Endodermal cell (in vitro differentiated cells): ENCODE measurements around the gene EGFL8. TPM values are rescaled to one million over a fixed set of nuclear protein-coding genes. Genes with fewer than 3 reads are reported as not detected.

Source experiments
- DNase-seq: peaks from one replicate; pipeline ENCODE4 v3.0.0-alpha.2; 2017
- H3K27ac ChIP-seq: 2 replicates; pipeline ENCODE4 v1.5.1; 2013; ENCODE audit warnings: mild to moderate bottlenecking, low read depth, low read length, moderate library complexity
- H3K27me3 ChIP-seq: 2 replicates; pipeline ENCODE4 v1.6.1; 2013; ENCODE audit warnings: mild to moderate bottlenecking, low read length, moderate library complexity; ENCODE audit not compliant: insufficient read depth, control insufficient read depth, poor library complexity, severe bottlenecking
- H3K36me3 ChIP-seq: 2 replicates; pipeline ENCODE4 v1.7.0; 2013; ENCODE audit warnings: mild to moderate bottlenecking, low read length, moderate library complexity; ENCODE audit not compliant: control insufficient read depth, insufficient read depth
- H3K4me1 ChIP-seq: one replicate; pipeline ENCODE4 v1.7.0; 2013; ENCODE audit warnings: low read length; ENCODE audit not compliant: control insufficient read depth, insufficient read depth
- H3K4me3 ChIP-seq: 2 replicates; pipeline ENCODE4 v1.5.1; 2013; ENCODE audit warnings: mild to moderate bottlenecking, low read length, moderate library complexity
- H3K9ac ChIP-seq: 2 replicates; pipeline ENCODE4 v1.6.1; 2013; ENCODE audit warnings: mild to moderate bottlenecking, low read length, moderate library complexity; ENCODE audit not compliant: poor library complexity, severe bottlenecking; ENCODE audit errors: extremely low read depth
- H3K9me3 ChIP-seq: 2 replicates; pipeline ENCODE4 v1.6.1; 2013; ENCODE audit warnings: mild to moderate bottlenecking, low read length, moderate library complexity; ENCODE audit not compliant: control insufficient read depth
- H3K27ac Mint-ChIP-seq: 2 replicates; pipeline ENCODE4 v1.8.0; 2020; ENCODE audit warnings: mixed read lengths
- H3K27me3 Mint-ChIP-seq: 2 replicates; pipeline ENCODE4 v1.8.0; 2021; ENCODE audit warnings: mild to moderate bottlenecking, mixed read lengths; ENCODE audit not compliant: insufficient read depth
- H3K36me3 Mint-ChIP-seq: 2 replicates; pipeline ENCODE4 v1.8.0; 2020; ENCODE audit warnings: low read depth, mixed read lengths
- H3K4me1 Mint-ChIP-seq: 2 replicates; pipeline ENCODE4 v1.8.0; 2020; ENCODE audit warnings: mixed read lengths
- H3K4me3 Mint-ChIP-seq: 2 replicates; pipeline ENCODE4 v1.8.0; 2020; ENCODE audit warnings: mild to moderate bottlenecking, moderate library complexity, mixed read lengths
- H3K9me3 Mint-ChIP-seq: 2 replicates; pipeline ENCODE4 v1.8.0; 2020; ENCODE audit warnings: mild to moderate bottlenecking, mixed read lengths
- WGBS, 2 experiments: methylation state at CpG; one replicate each; pipeline versions ENCODE4 v1.1.5 to v1.1.7; 2013; ENCODE audit warnings: missing lambda C conversion rate in 2 of 2, mixed read lengths in 1 of 2; ENCODE audit not compliant: insufficient coverage in 1 of 2, insufficient read length in 1 of 2; 5-methylcytosine and 5-hydroxymethylcytosine counted together
- total RNA-seq, 2 donors: library from RNA; stranded (reverse); fragmentation: NEBNext Ultra II Directional in 1 of 2; extraction: Animal tissue kit (Norgen Biotek cat#: 25700) in 1 of 2; gene quantifications; 2 replicates in 1 of 2; 3 replicates in 1 of 2; pipeline ENCODE4 v1.2.1, GENCODE V29; 2021
- TF ChIP-seq, protein P1 (sequence below): fragments of 200-600 bp; sonication (generic); conservative IDR thresholded peaks from 2 replicates; pipeline ENCODE4 v1.5.0; 2021; ENCODE audit warnings: antibody characterized with exemption, mild to moderate bottlenecking

The EGFL8 gene
- total RNA-seq, 2 donors from 2014 or later = 27.9 to 39.6 TPM

- Mint-ChIP-seq H3K36me3 (no peaks in the 10 kb centered on the region), H3K4me1 (peaks cover 20% of the 10 kb centered on the region), H3K9me3 (no peaks in the 10 kb centered on the region), H3K27me3 (peaks cover 8% of the 10 kb centered on the region), H3K4me3 (peak overlapping the region; percentile 87), H3K27ac (peak overlapping the region; percentile 100)
- no peaks in the 10 kb centered on the region for H3K36me3 ChIP-seq
- peak overlapping the region; percentile 100 for H3K27ac ChIP-seq
- WGBS, 2 experiments = 0 to 1% methylated on average over 22 to 57 of the region's 58 CpGs
- DNase-seq = peak; percentile 95
- H3K4me3 ChIP-seq = peak overlapping the region; percentile 93
- H3K9ac ChIP-seq = peak overlapping the region; percentile 98
- no peaks in the 10 kb centered on the region for H3K27me3 ChIP-seq
- TF ChIP-seq, protein P1, sequence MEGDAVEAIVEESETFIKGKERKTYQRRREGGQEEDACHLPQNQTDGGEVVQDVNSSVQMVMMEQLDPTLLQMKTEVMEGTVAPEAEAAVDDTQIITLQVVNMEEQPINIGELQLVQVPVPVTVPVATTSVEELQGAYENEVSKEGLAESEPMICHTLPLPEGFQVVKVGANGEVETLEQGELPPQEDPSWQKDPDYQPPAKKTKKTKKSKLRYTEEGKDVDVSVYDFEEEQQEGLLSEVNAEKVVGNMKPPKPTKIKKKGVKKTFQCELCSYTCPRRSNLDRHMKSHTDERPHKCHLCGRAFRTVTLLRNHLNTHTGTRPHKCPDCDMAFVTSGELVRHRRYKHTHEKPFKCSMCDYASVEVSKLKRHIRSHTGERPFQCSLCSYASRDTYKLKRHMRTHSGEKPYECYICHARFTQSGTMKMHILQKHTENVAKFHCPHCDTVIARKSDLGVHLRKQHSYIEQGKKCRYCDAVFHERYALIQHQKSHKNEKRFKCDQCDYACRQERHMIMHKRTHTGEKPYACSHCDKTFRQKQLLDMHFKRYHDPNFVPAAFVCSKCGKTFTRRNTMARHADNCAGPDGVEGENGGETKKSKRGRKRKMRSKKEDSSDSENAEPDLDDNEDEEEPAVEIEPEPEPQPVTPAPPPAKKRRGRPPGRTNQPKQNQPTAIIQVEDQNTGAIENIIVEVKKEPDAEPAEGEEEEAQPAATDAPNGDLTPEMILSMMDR = no peak
- no peaks in the 10 kb centered on the region for H3K9me3 ChIP-seq
- peaks cover 4% of the 10 kb centered on the region for H3K4me1 ChIP-seq
Measured at GRCh38 chr6:32195902-32196681, 31.7 kb downstream of the EGFL8 start.

DNA sequence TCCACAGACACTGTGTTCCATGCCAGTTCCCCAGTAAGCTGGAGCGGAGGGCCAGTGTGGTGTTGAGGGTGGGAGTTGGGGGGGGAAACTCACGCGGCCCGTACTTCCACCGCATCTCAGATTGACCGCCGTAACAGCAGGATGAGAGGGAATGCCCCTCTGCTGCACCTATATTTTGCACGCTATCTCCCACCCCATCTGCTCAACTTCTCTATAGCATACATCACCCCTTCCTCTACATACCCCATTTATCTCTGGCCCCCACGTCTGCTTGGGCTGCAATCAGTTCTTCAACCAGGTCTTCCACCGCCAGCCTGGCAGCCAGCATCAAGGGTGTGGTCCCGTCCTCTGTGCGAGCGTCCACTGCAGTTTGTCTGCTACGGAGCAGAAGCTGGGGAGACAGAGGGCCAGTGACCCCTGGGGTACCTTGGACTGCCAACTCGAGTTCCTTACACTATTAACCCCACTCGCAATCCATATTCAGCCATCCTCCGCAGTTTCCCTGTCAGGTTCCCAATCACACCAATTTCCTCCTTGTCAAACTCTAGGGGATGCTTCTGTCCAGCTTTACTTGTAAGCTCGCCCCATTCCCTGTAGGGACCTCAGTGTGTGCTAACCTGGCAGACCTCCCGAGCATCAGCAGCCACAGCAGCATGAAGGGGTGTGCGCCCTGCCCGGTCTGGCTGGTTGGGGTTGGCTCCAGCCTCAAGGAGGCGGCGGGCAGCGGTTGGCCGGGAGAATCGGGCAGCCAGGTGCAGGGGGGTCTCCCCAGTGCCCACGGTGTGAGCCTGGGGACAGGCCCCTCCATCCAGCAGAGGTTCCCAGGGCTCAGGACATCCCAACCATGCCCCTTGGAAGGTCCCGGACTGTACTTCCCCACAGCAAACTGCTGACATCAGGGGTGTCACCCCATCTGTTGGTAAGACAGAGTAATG lies 32.6 kb downstream of the EGFL8 start:
- H3K27me3 ChIP-seq = no peaks in the 10 kb centered on the region
- 82 to 84% methylated on average over 9 to 27 of the region's 28 CpGs for WGBS, 2 experiments
- H3K4me3 Mint-ChIP-seq = peak overlapping the region; percentile 87
- no peaks in the 10 kb centered on the region for H3K9me3 ChIP-seq
- H3K9me3 Mint-ChIP-seq = no peaks in the 10 kb centered on the region
- peak overlapping the region; percentile 93 for H3K4me3 ChIP-seq
- H3K4me1 Mint-ChIP-seq = peaks cover 16% of the 10 kb centered on the region
- no peaks in the 10 kb centered on the region for H3K36me3 ChIP-seq
- TF ChIP-seq, protein P1 = no peak
- no peak for DNase-seq
- H3K36me3 Mint-ChIP-seq = no peaks in the 10 kb centered on the region
- peaks cover 4% of the 10 kb centered on the region for H3K4me1 ChIP-seq
- peak overlapping the region; percentile 98 for H3K9ac ChIP-seq
- H3K27me3 Mint-ChIP-seq = peaks cover 10% of the 10 kb centered on the region
- peak overlapping the region; percentile 100 for H3K27ac Mint-ChIP-seq
- H3K27ac ChIP-seq = peak overlapping the region; percentile 100

- no peak for DNase-seq
- Histone ChIP-seq H3K9me3 (no peaks in the 10 kb centered on the region), H3K27me3 (no peaks in the 10 kb centered on the region), H3K27ac (no peak overlapping the region), H3K9ac (no peak overlapping the region), H3K36me3 (no peaks in the 10 kb centered on the region), H3K4me3 (no peak overlapping the region), H3K4me1 (no peaks in the 10 kb centered on the region)
- WGBS, 2 experiments = 82 to 87% methylated on average over 3 of the region's 3 CpGs
- Mint-ChIP-seq H3K36me3 (no peaks in the 10 kb centered on the region), H3K27me3 (peaks cover 10% of the 10 kb centered on the region), H3K4me3 (no peak overlapping the region), H3K27ac (no peak overlapping the region), H3K9me3 (no peaks in the 10 kb centered on the region), H3K4me1 (peaks cover 11% of the 10 kb centered on the region)
- TF ChIP-seq, protein P1 = no peak
Measured at GRCh38 chr6:32198345-32198696, 33.9 kb downstream of the EGFL8 start.
